ENCODE measurements around the gene TMEM60. TPM values are rescaled to one million over a fixed set of nuclear protein-coding genes. Genes with fewer than 3 reads are reported as not detected.

The TMEM60 gene
- total RNA-seq, 4 donors from 2014 or later = 10.9 to 14.0 (median 11.7) TPM

DNA sequence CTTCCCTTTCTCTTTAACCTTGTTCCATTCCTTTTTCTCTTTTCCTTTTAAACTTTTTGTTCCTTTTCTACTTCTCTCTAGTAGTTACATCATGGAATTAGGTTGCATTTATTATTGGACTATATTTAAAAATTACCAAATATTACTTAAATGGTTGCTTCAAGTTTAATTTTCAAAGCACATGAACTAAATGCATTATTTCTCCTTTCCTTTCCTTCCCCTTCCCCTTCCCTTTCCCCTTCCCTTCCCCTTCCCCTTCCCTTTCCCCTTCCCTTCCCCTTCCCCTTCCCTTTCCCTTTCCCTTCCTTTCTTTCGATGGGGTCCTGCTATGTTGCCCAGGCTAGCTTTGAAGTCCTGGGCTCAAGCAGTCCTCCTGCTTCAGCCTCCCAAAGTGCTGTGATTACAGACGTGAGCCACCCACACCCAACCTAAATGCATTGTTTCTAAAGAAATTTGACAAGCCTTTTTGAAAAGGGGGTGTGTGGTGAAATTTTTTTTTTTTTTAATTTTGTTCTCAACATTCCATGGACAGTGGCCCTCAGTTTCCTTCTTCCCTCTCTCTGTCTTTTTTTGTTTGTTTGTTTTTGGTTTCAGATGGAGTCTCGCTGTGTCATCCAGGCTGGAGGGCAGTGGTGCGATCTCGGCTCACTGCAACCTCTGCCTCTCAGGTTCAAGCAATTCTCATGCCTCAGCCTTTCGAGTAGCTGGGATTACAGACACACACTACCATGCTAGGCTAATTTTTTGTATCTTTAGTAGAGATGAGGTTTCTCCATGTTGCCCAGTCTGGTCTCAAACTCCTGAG, 31.2 kb downstream of the TMEM60 start:
- TF ChIP-seq, protein P1, sequence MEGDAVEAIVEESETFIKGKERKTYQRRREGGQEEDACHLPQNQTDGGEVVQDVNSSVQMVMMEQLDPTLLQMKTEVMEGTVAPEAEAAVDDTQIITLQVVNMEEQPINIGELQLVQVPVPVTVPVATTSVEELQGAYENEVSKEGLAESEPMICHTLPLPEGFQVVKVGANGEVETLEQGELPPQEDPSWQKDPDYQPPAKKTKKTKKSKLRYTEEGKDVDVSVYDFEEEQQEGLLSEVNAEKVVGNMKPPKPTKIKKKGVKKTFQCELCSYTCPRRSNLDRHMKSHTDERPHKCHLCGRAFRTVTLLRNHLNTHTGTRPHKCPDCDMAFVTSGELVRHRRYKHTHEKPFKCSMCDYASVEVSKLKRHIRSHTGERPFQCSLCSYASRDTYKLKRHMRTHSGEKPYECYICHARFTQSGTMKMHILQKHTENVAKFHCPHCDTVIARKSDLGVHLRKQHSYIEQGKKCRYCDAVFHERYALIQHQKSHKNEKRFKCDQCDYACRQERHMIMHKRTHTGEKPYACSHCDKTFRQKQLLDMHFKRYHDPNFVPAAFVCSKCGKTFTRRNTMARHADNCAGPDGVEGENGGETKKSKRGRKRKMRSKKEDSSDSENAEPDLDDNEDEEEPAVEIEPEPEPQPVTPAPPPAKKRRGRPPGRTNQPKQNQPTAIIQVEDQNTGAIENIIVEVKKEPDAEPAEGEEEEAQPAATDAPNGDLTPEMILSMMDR (IDR thresholded peaks at IDR 0.05) = no peak
- no peak for TF ChIP-seq POLR2A (IDR thresholded peaks at IDR 0.05)
- intact Hi-C loops (cut with DNase I; ENCODE audit: low total_unique reads) = no loop called here
- no peak overlapping the region for H3K4me3 ChIP-seq (ENCODE audit: low read depth, poor library complexity, severe bottlenecking)
- 93 to 94% methylated on average over 6 of the region's 6 CpGs for WGBS, 2 donors
- DNase-seq (ENCODE audit: low spot score in 2 of 2) = no peak

DNA sequence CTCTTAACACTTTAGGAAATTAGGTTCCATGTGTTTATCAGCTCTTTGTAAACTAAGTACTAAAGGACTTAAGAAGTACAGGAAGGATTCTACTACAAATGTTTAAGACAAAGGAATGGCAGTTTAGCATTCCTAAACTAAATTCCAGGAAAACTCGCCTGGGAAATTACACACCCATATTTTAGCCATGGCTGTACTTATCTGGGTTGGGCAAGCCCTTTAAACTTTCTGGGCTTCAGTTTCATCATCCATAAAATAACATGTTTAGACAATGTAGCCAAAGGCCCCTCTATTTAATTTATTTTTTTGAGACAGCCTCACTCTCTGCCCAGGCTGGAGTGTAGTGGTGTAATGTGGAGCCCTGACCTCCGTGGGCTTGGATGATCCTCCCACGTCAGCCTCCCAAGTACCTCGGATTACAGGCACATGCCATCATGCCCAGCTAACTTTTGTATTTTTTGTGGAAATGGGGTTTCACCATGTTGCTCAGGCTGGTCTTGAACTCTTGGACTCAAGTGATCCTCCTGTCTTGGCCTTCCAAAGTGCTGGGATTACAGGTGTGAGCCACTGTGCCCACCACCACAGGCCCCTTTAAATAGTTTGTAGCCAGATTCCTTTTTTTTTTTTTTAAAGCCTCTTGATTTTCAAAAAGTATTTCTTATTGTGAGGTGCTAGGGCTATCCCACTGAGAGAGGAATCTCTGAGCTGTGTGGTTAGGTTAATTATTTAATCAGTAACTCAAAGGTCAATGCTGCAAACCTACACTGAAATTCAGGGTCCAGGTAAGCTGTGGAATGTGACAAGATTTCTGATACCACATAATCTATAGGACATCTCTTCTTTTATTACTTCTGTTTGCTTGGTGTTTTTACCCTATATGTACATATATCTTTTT, 32.1 kb downstream of the TMEM60 start:
- WGBS, 2 donors = 87 to 96% methylated on average over 4 of the region's 4 CpGs
- H3K4me3 ChIP-seq (ENCODE audit: low read depth, poor library complexity, severe bottlenecking) = no peak overlapping the region
- DNase-seq (ENCODE audit: low spot score in 2 of 2) = no peak
- TF ChIP-seq, protein P1 (IDR thresholded peaks at IDR 0.05) = no peak
- no peak for TF ChIP-seq POLR2A (IDR thresholded peaks at IDR 0.05)
- intact Hi-C loops (cut with DNase I; ENCODE audit: low total_unique reads) = no loop called here

DNA sequence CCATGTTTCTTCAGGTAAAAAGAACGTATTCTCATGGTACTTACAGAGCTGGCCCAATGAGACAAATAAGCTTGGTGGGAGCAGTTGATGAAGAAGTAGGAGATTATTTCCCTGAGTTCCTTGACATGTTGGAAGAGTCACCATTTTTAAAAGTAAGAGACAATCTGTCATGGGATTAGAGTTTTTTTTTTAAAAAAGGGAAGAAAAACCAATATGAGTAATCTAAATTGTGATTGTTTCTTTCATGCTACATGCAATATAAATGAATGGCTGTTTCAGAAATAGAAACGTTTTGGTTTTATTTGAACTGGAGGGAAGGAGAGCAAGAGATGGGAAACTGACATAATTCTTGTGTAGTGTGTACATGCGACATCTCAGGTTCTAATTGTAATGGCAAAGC, 32.8 kb downstream of the TMEM60 start:
- TF ChIP-seq, protein P1 (IDR thresholded peaks at IDR 0.05) = no peak
- no peak for TF ChIP-seq POLR2A (IDR thresholded peaks at IDR 0.05)
- no peak for DNase-seq (ENCODE audit: low spot score in 2 of 2)
- no peak overlapping the region for H3K4me3 ChIP-seq (ENCODE audit: low read depth, poor library complexity, severe bottlenecking)
- intact Hi-C loops (cut with DNase I; ENCODE audit: low total_unique reads) = no loop called here
- WGBS, 2 donors = 71 to 77% methylated on average over 3 of the region's 3 CpGs

DNA sequence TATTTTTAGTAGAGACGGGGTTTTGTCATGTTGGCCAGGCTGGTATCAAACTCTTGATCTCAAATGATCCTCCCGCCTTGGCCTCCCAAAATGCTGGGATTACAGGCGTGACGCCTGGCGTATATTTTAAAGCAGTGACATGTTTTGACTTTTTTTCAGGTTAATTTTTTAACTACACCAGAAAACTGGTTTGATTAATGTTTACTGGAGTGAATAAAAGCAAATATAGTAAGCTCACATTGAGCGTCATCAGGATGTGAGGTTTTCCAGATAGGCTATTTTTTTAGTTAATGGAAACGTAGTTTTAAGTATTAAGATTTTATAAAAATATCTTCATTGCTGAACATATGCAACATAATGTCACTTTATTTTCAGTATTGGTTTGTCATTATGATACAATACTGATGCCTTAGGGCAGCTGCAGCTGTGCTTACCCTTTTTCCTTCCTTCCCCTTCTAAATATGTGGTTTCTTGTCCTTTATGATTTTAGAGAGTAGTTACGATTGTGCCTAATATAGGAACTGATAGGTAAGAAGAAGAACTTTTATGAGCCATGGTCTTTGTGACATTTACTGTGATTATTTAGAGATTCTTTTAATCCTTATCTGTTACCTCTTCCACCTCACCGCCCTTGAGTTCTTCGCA, 37.3 kb downstream of the TMEM60 start:
- TF ChIP-seq, protein P1 (IDR thresholded peaks at IDR 0.05) = no peak
- TF ChIP-seq POLR2A (IDR thresholded peaks at IDR 0.05) = no peak

DNA sequence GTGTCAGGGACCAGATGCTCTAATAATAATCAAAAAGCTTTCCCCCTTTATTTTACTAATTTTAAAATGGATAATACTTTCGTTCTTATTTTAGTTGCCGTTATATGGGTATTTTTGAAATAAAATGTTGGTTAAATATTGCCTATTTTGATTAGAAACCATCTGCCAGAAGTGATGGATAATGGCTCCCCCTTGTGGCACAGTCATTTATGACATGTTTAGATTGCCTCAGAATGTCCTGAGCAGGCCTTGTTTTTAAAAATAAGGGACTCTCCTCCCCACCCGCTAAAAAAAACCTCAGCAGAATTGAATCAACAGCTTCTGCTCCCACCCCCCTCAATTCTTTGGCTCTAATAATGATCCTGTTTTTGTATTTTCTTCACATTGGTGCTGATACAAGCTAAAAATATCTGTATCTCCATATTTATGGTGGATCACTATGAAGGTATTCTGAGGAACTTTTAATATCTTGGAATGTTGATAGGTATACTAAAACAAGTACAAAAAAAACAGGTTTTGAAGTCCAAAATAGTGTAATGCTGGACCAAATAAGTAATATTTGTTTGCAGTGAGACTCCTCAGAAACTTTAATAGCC, 38.8 kb downstream of the TMEM60 start:
- peak in 1 of 2 donors; percentile 83 for DNase-seq (ENCODE audit: low spot score in 2 of 2)
- intact Hi-C loops (cut with DNase I; ENCODE audit: low total_unique reads) = loop anchor here (5.0 kb wide), 1 partner anchor 102 kb away; no protein-coding TSS in a partner anchor
- TF ChIP-seq POLR2A (IDR thresholded peaks at IDR 0.05) = no peak
- TF ChIP-seq, protein P1 (IDR thresholded peaks at IDR 0.05) = peak in 1 of 3 donors; percentile 49
- H3K4me3 ChIP-seq (ENCODE audit: low read depth, poor library complexity, severe bottlenecking) = no peak overlapping the region
- 1 to 2% methylated on average over 3 of the region's 3 CpGs for WGBS, 2 donors

More for the DNA sequence above, 37.3 kb downstream of the TMEM60 start:
- no peak overlapping the region for H3K4me3 ChIP-seq (ENCODE audit: low read depth, poor library complexity, severe bottlenecking)
- intact Hi-C loops (cut with DNase I; ENCODE audit: low total_unique reads) = no loop called here
- WGBS, 2 donors = 89 to 94% methylated on average over 10 of the region's 10 CpGs
- DNase-seq (ENCODE audit: low spot score in 2 of 2) = no peak

Data from lower leg skin (tissue), 4 donors.